ENCODE measurements around the gene SIPA1L2. TPM values are rescaled to one million over a fixed set of nuclear protein-coding genes. Genes with fewer than 3 reads are reported as not detected.

The SIPA1L2 gene
- total RNA-seq, 1 donor from 2014 or later = 9.0 TPM

- TF ChIP-seq CTCF (IDR thresholded peaks at IDR 0.05) = no peak
- no peak overlapping the region for H3K4me3 Mint-ChIP-seq (ENCODE audit: unreplicated experiment)
- H3K27me3 Mint-ChIP-seq (ENCODE audit: low read depth) = no peaks in the 10 kb centered on the region
- DNase-seq (ENCODE audit: low spot score) = no peak
- no peak overlapping the region for H3K27ac Mint-ChIP-seq (ENCODE audit: unreplicated experiment)
- H3K9me3 Mint-ChIP-seq (ENCODE audit: low read depth) = no peaks in the 10 kb centered on the region
- H3K36me3 Mint-ChIP-seq (ENCODE audit: low read depth) = no peaks in the 10 kb centered on the region
- peaks cover 22% of the 10 kb centered on the region for H3K4me1 Mint-ChIP-seq (ENCODE audit: low read depth)
Measured at GRCh38 chr1:232589111-232589811, 40.7 kb downstream of the SIPA1L2 start.

- Mint-ChIP-seq H3K4me1 (ENCODE audit: low read depth) (peaks cover 17% of the 10 kb centered on the region), H3K36me3 (ENCODE audit: low read depth) (no peaks in the 10 kb centered on the region), H3K9me3 (ENCODE audit: low read depth) (no peaks in the 10 kb centered on the region), H3K27ac (ENCODE audit: unreplicated experiment) (no peak overlapping the region), H3K27me3 (ENCODE audit: low read depth) (no peaks in the 10 kb centered on the region), H3K4me3 (ENCODE audit: unreplicated experiment) (no peak overlapping the region)
- DNase-seq (ENCODE audit: low spot score) = no peak
- no peak for TF ChIP-seq CTCF (IDR thresholded peaks at IDR 0.05)
Measured at GRCh38 chr1:232587141-232588008, 42.6 kb downstream of the SIPA1L2 start.

- H3K9me3 Mint-ChIP-seq (ENCODE audit: low read depth) = no peaks in the 10 kb centered on the region
- no peaks in the 10 kb centered on the region for H3K27me3 Mint-ChIP-seq (ENCODE audit: low read depth)
- H3K4me3 Mint-ChIP-seq (ENCODE audit: unreplicated experiment) = no peak overlapping the region
- no peak overlapping the region for H3K27ac Mint-ChIP-seq (ENCODE audit: unreplicated experiment)
- no peak for DNase-seq (ENCODE audit: low spot score)
- no peak for TF ChIP-seq CTCF (IDR thresholded peaks at IDR 0.05)
- no peaks in the 10 kb centered on the region for H3K36me3 Mint-ChIP-seq (ENCODE audit: low read depth)
- peaks cover 17% of the 10 kb centered on the region for H3K4me1 Mint-ChIP-seq (ENCODE audit: low read depth)
Measured at GRCh38 chr1:232586679-232587078, 43.3 kb downstream of the SIPA1L2 start.

GRCh38 chr1:232585486-232585885 lies 44.4 kb downstream of the SIPA1L2 start:
- H3K27ac Mint-ChIP-seq (ENCODE audit: unreplicated experiment) = no peak overlapping the region
- no peak for DNase-seq (ENCODE audit: low spot score)
- H3K9me3 Mint-ChIP-seq (ENCODE audit: low read depth) = no peaks in the 10 kb centered on the region
- no peaks in the 10 kb centered on the region for H3K36me3 Mint-ChIP-seq (ENCODE audit: low read depth)
- H3K4me1 Mint-ChIP-seq (ENCODE audit: low read depth) = peaks cover 13% of the 10 kb centered on the region
- H3K27me3 Mint-ChIP-seq (ENCODE audit: low read depth) = no peaks in the 10 kb centered on the region
- no peak overlapping the region for H3K4me3 Mint-ChIP-seq (ENCODE audit: unreplicated experiment)
- TF ChIP-seq CTCF (IDR thresholded peaks at IDR 0.05) = no peak

GRCh38 chr1:232581932-232582331 lies 48.0 kb downstream of the SIPA1L2 start:
- Mint-ChIP-seq H3K27ac (ENCODE audit: unreplicated experiment) (no peak overlapping the region), H3K4me1 (ENCODE audit: low read depth) (no peaks in the 10 kb centered on the region)

More at GRCh38 chr1:232581932-232582331, 48.0 kb downstream of the SIPA1L2 start:
- Mint-ChIP-seq H3K4me3 (ENCODE audit: unreplicated experiment) (no peak overlapping the region), H3K27me3 (ENCODE audit: low read depth) (no peaks in the 10 kb centered on the region), H3K36me3 (ENCODE audit: low read depth) (no peaks in the 10 kb centered on the region), H3K9me3 (ENCODE audit: low read depth) (no peaks in the 10 kb centered on the region)
- no peak for TF ChIP-seq CTCF (IDR thresholded peaks at IDR 0.05)
- DNase-seq (ENCODE audit: low spot score) = no peak

Measured in chondrocyte (in vitro differentiated cells).